A673 (cell line): ENCODE measurements around the gene GRIP1.

Experiments
- CTCF ChIP-seq: fragments of 300-800, 200-600 bp; sonication (generic); conservative IDR thresholded peaks from 2 replicates; pipeline ENCODE4 v1.5.1; 2017; ENCODE audit warnings: low read depth, mild to moderate bottlenecking, antibody characterized with exemption, low read length, moderate library complexity, mixed read lengths
- EZH2 ChIP-seq: fragments of 200-600 bp; sonication (generic); IDR thresholded peaks from 2 replicates; pipeline ENCODE4 v1.6.1; 2017; ENCODE audit warnings: borderline replicate concordance, low read depth, mild to moderate bottlenecking, mixed read lengths, antibody characterized with exemption, low read length; ENCODE audit not compliant: poor library complexity, severe bottlenecking

- TF ChIP-seq CTCF (no peak), EZH2 (no peak)
These were observed 42.1 kb downstream of the GRIP1 start for GRCh38 chr12:66636771-66637170.
